Keratinocyte (primary cell): ENCODE measurements around the gene FAM107B.

Experiments used
- CTCF ChIP-seq, 3 experiments: IDR thresholded peaks in 1 of 3; conservative IDR thresholded peaks in 1 of 3; optimal IDR thresholded peaks in 1 of 3; 2 replicates in 2 of 3; 3 replicates in 1 of 3; pipeline versions ENCODE3 to v1.5.1; 2011; ENCODE audit warnings: low read length in 3 of 3, mild to moderate bottlenecking in 3 of 3, moderate library complexity in 2 of 3, control low read depth in 1 of 3, inconsistent platforms in 1 of 3; ENCODE audit not compliant: insufficient read depth in 2 of 3; ENCODE audit errors: extremely low read depth in 1 of 3
- EZH2 ChIP-seq: IDR thresholded peaks from one replicate; pipeline ENCODE4 v1.6.1; 2012; ENCODE audit warnings: inconsistent platforms, mild to moderate bottlenecking, low read length, moderate library complexity

GRCh38 chr10:14676732-14677131, 98.0 kb downstream of the FAM107B start:
- TF ChIP-seq CTCF (optimal IDR thresholded peaks at IDR 0.05 in 1 of 3, IDR thresholded peaks at IDR 0.05 in 1 of 3, conservative IDR thresholded peaks at IDR 0.05 in 1 of 3; ENCODE audit: extremely low read depth in 1 of 3, insufficient read depth in 2 of 3, low read length in 3 of 3) (no peak), EZH2 (no peak)
